GM19099 (cell line): Measurements from ENCODE around the gene DLD.

Experiments
- POLR2A ChIP-seq: IDR thresholded peaks from 3 replicates; pipeline ENCODE4 v1.6.1; 2011; ENCODE audit warnings: low read depth; ENCODE audit not compliant: insufficient read length; ENCODE audit errors: extremely low read depth

The DLD gene

DNA sequence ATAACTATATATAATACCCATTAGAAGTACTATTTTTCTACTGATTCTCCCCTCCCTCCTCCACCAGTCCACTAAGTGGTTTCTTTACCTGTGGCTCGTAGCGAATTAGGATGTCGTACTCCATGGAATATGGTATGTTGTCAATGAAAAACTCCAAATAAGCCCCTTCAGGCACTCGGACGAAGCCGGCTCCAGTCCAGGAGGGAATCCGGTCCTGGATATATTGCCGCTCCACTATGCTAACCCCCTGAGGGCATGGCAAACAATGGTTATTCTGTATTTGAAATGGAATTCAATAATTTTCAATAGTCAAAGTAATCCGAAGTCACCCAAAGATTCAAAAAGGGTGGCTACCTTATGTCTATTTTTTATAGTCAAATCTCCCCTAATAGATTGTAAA, 71.8 kb downstream of the DLD start:
- no peak for TF ChIP-seq POLR2A

DNA sequence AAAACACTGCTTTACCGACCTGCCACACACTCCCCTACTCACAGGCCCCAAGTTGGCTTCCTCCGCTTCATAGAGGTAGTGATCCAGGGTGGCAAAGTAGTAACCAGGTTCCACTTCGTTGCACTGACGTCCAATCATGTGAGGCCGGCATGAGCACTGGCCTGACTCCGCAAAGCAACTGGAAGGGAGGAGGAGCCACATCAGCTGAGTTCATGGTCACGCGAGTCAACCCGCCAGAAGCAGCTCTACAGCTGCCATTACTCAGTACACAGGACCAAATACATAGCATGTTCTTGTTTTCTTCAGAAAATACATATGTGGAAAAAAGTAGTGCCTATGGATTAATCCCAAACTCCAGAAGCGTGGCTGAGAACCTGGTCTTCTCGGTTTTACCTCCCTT, 73.5 kb downstream of the DLD start:
- TF ChIP-seq POLR2A: no peak

DNA sequence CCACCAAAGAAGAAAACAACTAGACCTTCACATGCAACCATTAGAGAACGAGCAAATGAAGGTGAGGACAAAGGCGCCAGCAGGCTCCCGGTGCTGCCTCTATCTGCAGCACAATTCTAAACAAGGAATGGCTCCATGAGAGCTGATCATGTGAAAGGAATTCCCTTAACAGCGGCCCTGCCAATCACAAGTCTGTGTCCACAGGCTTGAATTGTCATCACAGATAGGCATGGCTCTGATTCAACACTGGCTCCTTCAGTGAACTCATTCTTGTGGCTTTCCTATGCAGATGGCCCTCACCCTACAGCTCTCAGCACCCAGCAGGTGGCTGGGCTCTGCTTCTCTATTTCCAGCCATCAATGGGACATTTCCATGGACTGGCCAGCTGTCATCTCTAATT, 75.7 kb downstream of the DLD start:
- no peak for TF ChIP-seq POLR2A

DNA sequence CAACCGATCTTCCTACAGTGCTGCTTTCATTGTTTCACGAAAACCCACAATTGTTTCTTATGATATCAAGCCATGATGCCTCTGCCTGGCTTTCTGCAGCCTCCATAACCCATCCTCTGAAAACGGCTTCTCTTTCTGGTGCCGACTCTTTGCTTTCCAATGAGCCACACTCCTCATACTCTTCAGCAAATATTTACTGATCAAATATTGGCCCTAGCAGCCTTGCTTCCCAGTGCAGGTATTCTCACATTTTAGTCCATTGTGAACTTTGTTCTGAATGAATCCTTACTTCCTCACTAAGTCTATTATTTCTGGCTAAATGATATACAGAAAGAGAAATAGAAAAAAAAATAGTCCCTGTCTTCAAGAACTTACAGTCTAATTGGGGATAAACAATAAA, 76.4 kb downstream of the DLD start:
- TF ChIP-seq POLR2A: no peak

DNA sequence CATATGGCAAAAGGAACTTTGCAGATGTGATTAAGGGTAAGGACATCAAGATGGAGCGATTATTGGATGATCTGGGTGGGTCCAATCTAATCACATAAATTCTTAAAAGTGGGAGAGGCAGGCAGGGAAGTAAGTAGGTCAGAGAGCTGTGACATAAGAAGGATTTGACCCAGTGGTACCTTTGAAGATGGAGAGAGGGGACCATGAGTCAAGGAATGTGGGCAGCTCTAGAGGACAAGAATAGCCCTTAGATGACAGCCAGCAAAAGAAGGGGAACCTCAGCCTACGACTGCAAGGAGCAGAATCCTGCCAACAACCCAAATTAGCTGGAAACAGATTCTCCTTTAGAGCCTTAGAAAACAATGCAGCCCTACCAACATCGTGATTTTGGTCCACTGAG, 77.5 kb downstream of the DLD start:
- no peak for TF ChIP-seq POLR2A

DNA sequence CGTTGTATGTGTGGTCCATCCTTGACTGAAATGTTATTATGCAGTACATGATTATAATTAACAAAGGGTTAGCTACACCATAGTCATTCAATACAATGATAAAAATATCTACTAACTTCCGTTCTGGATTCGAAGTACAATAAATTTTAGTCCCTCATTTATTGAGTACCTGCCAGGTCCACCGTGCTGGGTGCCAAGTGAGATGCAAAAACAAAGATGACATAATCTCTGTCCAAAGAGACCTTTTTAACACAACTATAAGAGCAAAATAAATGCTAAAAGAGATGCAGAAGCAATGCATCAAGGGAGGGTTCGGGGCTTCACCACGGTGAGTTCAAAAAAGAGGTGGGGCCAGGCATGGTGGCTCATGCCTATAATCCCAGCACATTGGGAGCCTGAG, 78.9 kb downstream of the DLD start:
- TF ChIP-seq POLR2A: no peak
